Measurements from ENCODE around the gene SAFB.

SAFB gene

GRCh38 chr19:5703819-5704818 lies 81.2 kb downstream of the SAFB start:
- no peak for FAIRE-seq

GRCh38 chr19:5705552-5705951 lies 82.7 kb downstream of the SAFB start:
- no peak for FAIRE-seq

GRCh38 chr19:5706876-5707573 lies 84.1 kb downstream of the SAFB start:
- FAIRE-seq, result no peak

- FAIRE-seq, result no peak
These were observed 85.0 kb downstream of the SAFB start for GRCh38 chr19:5707576-5708575.

GRCh38 chr19:5711025-5711424 lies 88.1 kb downstream of the SAFB start:
- FAIRE-seq, result no peak

GRCh38 chr19:5711713-5712161 lies 88.9 kb downstream of the SAFB start:
- FAIRE-seq, result no peak

- FAIRE-seq, result no peak
These were observed 90.3 kb downstream of the SAFB start for GRCh38 chr19:5713228-5713627.

GRCh38 chr19:5714816-5715215 lies 91.9 kb downstream of the SAFB start:
- no peak for FAIRE-seq

- no peak for FAIRE-seq
These were observed 94.5 kb downstream of the SAFB start for GRCh38 chr19:5717215-5717935.

Data from colon (tissue), 2 donors.